ENCODE measurements around the gene XRCC5. TPM values are rescaled to one million over a fixed set of nuclear protein-coding genes. Genes with fewer than 3 reads are reported as not detected.

The XRCC5 gene
- total RNA-seq, 4 donors from 2014 or later: 131 to 157 (median 141) TPM

DNA sequence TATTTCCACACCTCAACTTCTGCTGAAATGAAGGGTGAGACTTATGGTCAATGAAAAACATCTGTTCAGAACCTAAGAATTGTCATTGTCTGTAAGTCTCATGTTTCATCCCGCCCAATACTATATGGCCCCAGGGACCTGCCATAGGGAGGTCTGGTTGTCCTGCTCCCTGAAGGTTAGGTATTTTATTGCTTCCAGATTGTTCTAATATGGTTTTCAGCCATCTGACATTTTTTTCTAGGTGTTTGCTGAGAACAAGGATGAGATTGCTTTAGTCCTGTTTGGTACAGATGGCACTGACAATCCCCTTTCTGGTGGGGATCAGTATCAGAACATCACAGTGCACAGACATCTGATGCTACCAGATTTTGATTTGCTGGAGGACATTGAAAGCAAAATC lies 7.3 kb downstream of the XRCC5 start:
- in situ Hi-C loops (cut with MboI; ENCODE audit: low sequenced_read_pairs in 4 of 4): loop anchor here (10.0 to 25.0 kb wide), 2 partner anchors 296 to 298 kb away; partner anchors contain the start of gene SMARCAL1 (in 4 of the 4)
- H3K9me3 ChIP-seq: no peaks in the 10 kb centered on the region
- no peak overlapping the region for H3K27ac ChIP-seq
- H3K27me3 ChIP-seq: no peaks in the 10 kb centered on the region
- ATAC-seq (no peak), DNase-seq (no peak)
- TF ChIP-seq POLR2A (IDR thresholded peaks at IDR 0.05): no peak
- TF ChIP-seq, protein P1, sequence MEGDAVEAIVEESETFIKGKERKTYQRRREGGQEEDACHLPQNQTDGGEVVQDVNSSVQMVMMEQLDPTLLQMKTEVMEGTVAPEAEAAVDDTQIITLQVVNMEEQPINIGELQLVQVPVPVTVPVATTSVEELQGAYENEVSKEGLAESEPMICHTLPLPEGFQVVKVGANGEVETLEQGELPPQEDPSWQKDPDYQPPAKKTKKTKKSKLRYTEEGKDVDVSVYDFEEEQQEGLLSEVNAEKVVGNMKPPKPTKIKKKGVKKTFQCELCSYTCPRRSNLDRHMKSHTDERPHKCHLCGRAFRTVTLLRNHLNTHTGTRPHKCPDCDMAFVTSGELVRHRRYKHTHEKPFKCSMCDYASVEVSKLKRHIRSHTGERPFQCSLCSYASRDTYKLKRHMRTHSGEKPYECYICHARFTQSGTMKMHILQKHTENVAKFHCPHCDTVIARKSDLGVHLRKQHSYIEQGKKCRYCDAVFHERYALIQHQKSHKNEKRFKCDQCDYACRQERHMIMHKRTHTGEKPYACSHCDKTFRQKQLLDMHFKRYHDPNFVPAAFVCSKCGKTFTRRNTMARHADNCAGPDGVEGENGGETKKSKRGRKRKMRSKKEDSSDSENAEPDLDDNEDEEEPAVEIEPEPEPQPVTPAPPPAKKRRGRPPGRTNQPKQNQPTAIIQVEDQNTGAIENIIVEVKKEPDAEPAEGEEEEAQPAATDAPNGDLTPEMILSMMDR (IDR thresholded peaks at IDR 0.05 in 4 of 5, conservative IDR thresholded peaks at IDR 0.05 in 1 of 5): no peak
- H3K36me3 ChIP-seq: peaks cover 0 to 74% of the 10 kb centered on the region in 2 donors
- H3K4me3 ChIP-seq: no peak overlapping the region
- H3K4me1 ChIP-seq: peaks cover 11 to 21% of the 10 kb centered on the region in 2 donors
- intact Hi-C loops (cut with DNase I; ENCODE audit: low total_unique reads): no loop called here

DNA sequence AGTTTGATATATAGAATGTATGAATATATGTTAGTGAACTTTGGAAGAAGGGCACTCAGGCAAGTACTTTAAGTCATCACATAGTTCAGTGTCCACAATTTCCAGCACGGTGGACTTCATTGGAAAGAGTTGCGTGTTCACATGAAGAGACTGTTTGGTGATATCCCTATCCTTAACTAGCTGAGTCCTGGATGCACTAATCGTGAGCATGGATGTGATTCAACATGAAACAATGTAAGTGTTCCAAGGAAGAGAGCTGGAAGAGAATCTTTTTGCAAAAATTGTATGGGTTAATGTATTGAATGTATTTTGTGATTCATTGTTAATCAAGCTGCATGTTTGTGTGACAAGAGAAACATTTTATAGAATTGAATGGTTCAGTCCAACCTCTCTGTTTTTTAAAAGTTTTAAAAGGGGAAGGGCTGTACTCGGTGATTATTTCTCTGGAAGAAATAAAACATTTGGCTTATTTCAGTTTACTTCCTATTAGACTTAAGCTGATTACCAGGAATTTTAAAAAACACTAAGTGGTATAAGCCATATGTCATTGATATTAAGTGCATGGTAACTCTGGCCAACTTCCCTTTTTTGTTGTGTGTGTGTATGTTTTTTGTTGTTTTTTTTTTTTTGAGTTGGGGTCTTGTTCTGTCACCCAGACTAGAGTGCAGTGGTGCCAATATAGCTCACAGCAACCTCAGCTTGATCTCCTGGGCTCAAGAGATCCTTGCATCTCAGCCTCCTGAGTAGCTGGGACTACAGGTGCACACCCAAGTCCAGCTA lies 8.6 kb downstream of the XRCC5 start:
- DNase-seq: no peak
- no peak for ATAC-seq
- Histone ChIP-seq H3K27me3 (no peaks in the 10 kb centered on the region), H3K27ac (no peak overlapping the region), H3K36me3 (peaks cover 0 to 76% of the 10 kb centered on the region in 2 donors), H3K9me3 (no peaks in the 10 kb centered on the region), H3K4me3 (no peak overlapping the region), H3K4me1 (peaks cover 11 to 21% of the 10 kb centered on the region in 2 donors)
- in situ Hi-C loops (cut with MboI; ENCODE audit: low sequenced_read_pairs in 4 of 4): loop anchor here (10.0 to 25.0 kb wide), 2 partner anchors 295 to 297 kb away; partner anchors contain the start of gene SMARCAL1 (in 4 of the 4)
- intact Hi-C loops (cut with DNase I; ENCODE audit: low total_unique reads): no loop called here
- no peak for TF ChIP-seq POLR2A (IDR thresholded peaks at IDR 0.05)
- TF ChIP-seq, protein P1 (IDR thresholded peaks at IDR 0.05 in 4 of 5, conservative IDR thresholded peaks at IDR 0.05 in 1 of 5): no peak

DNA sequence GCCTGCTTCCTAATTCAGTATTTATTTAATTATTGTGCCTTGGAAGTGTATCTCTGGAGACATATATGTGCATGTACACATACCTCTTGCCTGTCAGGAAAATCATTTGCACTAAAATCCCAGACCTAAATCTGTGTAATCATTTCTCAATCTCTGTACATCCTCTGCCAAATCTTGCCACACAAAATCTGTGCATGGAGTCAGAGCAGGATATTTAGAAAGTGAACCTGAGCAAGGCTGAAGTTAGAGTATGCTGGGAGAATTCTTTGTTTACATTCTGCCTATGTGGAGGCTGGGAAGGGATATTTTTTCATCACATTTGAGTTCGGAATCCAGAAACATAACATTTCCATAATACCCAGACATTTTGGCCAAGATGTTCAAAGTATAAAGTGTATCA lies 9.3 kb downstream of the XRCC5 start:
- in situ Hi-C loops (cut with MboI; ENCODE audit: low sequenced_read_pairs in 4 of 4) (loop anchor here (10.0 to 25.0 kb wide), 2 partner anchors 294 to 296 kb away; partner anchors contain the start of gene SMARCAL1 (in 4 of the 4)), intact Hi-C loops (cut with DNase I; ENCODE audit: low total_unique reads) (no loop called here)
- no peaks in the 10 kb centered on the region for H3K27me3 ChIP-seq
- no peak for TF ChIP-seq POLR2A (IDR thresholded peaks at IDR 0.05)
- TF ChIP-seq, protein P1 (IDR thresholded peaks at IDR 0.05 in 4 of 5, conservative IDR thresholded peaks at IDR 0.05 in 1 of 5): no peak
- DNase-seq (no peak), ATAC-seq (no peak)
- H3K4me1 ChIP-seq: peaks cover 11 to 16% of the 10 kb centered on the region in 2 donors
- H3K36me3 ChIP-seq: peaks cover 0 to 76% of the 10 kb centered on the region in 2 donors
- H3K4me3 ChIP-seq: no peak overlapping the region
- no peaks in the 10 kb centered on the region for H3K9me3 ChIP-seq
- no peak overlapping the region for H3K27ac ChIP-seq

DNA sequence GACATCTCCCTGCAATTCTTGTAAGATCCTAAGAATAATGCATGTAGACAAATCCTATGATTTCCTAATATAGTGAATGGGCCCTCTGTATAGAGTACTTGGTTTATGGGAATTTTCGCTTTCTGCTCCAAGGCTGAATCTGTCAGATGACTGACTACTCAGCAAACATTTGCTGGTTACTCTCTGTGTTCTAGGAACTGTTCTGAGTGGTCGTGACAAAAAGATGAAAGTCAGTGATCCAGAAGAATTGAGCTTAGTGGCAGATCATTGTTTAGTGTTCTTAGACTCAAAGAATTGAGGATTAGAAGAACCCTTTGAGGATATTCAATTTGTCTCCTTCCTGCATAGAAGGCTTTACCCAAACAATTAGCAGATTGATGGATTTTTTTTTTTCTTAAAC lies 10.0 kb downstream of the XRCC5 start:
- in situ Hi-C loops (cut with MboI; ENCODE audit: low sequenced_read_pairs in 4 of 4): loop anchor here (10.0 to 25.0 kb wide), 2 partner anchors 293 to 296 kb away; partner anchors contain the start of gene SMARCAL1 (in 4 of the 4)
- Histone ChIP-seq H3K4me3 (no peak overlapping the region), H3K27ac (no peak overlapping the region), H3K9me3 (no peaks in the 10 kb centered on the region), H3K36me3 (peaks cover 0 to 76% of the 10 kb centered on the region in 2 donors), H3K27me3 (no peaks in the 10 kb centered on the region), H3K4me1 (peaks cover 10 to 14% of the 10 kb centered on the region in 2 donors)
- intact Hi-C loops (cut with DNase I; ENCODE audit: low total_unique reads): no loop called here
- no peak for TF ChIP-seq POLR2A (IDR thresholded peaks at IDR 0.05)
- TF ChIP-seq, protein P1 (IDR thresholded peaks at IDR 0.05 in 4 of 5, conservative IDR thresholded peaks at IDR 0.05 in 1 of 5): no peak
- ATAC-seq: no peak
- no peak for DNase-seq
